ENCODE data around the gene TMEM208.

The TMEM208 gene

DNA sequence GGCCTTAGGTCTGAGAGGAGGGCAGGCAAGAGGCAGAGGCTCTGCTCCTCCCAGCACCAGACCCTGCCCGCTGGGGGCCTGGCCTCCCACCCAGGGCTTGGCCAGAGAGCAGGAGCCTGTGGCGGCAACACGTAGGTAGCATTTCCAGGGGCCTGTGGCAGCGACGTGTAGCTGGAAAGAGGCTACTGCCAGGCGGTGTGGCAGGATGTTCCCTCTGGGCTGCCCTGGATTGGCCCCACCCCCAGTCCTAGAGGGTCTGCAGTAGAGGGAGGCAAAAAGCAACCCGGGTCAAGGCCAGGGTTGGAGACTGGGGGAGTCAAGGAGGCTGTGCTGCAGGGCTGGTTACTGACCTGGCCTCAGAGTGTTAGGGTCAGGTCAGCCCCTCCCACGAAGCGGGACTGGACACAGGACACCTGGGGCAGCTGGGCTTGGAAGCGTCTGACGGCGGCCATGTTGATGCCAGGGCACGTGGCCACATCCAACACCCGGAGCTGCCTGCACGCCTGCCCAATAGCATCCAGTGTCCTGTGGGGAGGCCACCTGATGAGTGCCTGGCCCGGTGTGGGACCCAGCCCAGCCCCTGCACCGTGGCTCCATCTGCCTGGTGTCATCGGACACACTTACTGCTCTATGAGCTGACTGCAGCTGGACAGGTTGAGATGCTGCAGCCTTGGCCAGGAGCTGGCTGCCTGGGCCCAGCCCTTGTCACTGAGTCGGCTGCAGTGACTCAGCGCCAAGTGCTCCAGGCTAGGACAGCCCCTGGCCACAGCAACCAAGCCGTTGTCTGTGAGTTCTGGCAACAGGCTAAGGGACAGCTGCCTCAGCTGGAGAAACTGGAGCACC lies 19.5 kb upstream of the TMEM208 start:
- Mint-ChIP-seq H3K9me3 (no peaks in the 10 kb centered on the region), H3K27me3 (peaks cover 3% of the 10 kb centered on the region), H3K4me1 (no peaks in the 10 kb centered on the region), H3K27ac (no peak overlapping the region), H3K4me3 (no peak overlapping the region), H3K36me3 (peaks cover 12% of the 10 kb centered on the region)
- DNase-seq, result no peak
- CTCF ChIA-PET, result interaction anchor here (1.1 to 1.7 kb wide), 2 partner anchors 9 to 19 kb away, joined by 5 read pairs; partner anchors contain the start of gene TMEM208

DNA sequence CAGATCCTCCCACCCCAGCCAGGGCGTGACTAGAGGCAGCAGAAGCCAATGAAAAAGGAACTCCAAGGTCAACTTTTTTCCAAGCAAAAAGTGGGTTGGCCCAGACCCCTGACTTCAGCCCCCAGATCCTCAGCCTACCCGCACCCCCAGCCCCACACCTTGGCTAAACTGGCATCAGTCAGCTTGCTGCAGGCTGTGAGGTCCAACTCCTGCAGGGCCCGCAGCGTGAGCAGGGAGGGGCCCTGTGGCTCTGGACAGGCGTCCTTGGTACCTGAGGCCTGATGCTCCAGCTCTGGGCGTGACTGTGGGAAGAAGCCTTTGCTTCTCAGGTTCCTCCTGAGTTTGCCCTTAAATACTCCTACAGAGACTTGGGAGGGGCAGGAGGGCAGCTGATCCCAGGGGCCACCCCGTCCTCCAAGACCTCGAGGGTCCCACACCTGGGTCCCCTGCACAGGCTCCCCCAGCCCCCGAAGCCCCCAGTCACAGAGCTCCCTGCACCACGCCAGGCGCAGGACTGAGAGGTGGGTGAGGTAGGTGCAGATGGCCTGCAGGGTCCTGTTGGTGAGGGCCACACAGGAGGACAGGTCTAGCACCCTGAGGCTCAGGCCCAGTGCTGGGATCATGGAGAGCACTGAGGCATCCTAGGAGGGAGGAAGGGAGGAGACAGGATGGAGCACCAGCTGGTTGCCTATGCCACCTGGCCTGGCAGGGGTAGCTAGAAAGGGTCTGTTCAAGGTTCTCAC lies 18.6 kb upstream of the TMEM208 start:
- DNase-seq, result no peak
- Mint-ChIP-seq H3K36me3 (peaks cover 8% of the 10 kb centered on the region), H3K27ac (no peak overlapping the region), H3K4me1 (no peaks in the 10 kb centered on the region), H3K27me3 (peaks cover 3% of the 10 kb centered on the region), H3K4me3 (no peak overlapping the region), H3K9me3 (no peaks in the 10 kb centered on the region)
- CTCF ChIA-PET, result interaction anchor here (1.0 to 1.7 kb wide), 4 partner anchors 10 to 261 kb away, joined by 3 to 5 read pairs (median 4); partner anchors contain the start of gene TMEM208

DNA sequence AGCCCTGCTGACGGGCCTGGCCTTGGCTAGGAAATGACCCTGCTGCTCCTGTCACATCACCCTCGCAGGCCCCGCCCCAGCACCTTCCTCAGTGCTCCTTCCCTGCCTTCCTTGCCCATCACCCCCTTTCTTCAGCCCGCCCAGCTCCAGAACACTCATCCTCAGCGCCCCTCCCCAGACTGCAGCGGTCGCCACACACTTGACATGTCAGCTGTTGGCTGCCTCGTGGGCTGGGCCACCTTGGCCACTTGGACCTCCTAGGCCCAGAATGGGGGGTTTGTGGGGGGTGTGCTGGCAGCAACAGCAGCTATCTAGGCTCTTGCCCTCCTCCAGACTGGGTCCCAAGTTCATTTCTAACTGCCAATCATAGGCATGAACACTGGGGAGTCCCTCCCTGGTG lies 17.4 kb upstream of the TMEM208 start:
- CTCF ChIA-PET, result interaction anchor here (1.3 to 1.7 kb wide), 2 partner anchors 17 to 262 kb away, joined by 4 to 5 read pairs; partner anchors contain the start of gene TMEM208
- DNase-seq, result no peak
- Mint-ChIP-seq H3K4me1 (no peaks in the 10 kb centered on the region), H3K4me3 (no peak overlapping the region), H3K27ac (no peak overlapping the region), H3K27me3 (peaks cover 3% of the 10 kb centered on the region), H3K9me3 (no peaks in the 10 kb centered on the region), H3K36me3 (peaks cover 4% of the 10 kb centered on the region)

DNA sequence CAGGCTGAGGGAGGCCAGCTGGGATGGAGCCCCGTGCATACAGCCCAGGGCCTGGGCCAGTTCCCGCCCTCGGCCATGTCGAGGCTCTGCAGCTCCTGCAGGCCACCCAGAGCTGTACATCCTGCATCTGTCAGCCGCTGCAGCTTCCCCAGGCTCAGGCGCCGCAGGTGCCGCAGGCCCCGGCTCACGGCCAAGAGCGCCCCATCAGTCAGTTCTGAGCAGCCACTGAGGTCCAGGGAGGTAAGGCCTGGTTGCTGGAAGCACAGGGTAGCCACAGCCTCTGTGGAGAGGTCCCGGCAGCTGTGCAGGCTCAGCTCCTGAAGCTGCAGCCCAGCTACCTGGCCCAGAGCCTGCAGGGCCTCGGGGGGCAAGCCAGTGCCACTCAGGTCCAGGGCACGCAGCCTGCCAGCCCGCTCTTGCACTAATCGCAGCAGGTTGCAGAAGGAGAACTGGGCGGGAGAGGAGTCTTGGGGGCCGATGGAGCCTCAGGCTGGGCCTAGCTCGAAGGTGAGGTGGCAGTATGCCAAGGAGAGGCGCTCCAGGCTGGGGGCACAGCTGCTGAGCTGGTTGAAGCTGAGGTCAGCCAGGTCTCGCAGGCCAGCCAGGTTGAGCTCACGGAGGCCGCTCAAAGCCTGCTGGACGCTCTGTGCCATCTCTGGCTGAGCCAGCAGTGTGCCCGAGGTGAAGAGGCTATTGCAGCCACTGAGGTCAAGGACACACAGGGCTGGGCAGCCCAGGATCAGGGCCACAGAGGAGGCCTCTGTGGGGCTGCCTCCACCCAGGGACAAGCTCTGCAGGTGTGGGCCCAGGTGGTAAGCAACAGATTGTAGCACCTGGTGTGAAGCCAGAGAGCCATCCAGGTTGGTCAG lies 16.6 kb upstream of the TMEM208 start:
- Mint-ChIP-seq H3K9me3 (no peaks in the 10 kb centered on the region), H3K4me1 (no peaks in the 10 kb centered on the region), H3K4me3 (no peak overlapping the region), H3K27me3 (peaks cover 3% of the 10 kb centered on the region), H3K27ac (no peak overlapping the region), H3K36me3 (peaks cover 4% of the 10 kb centered on the region)
- CTCF ChIA-PET, result no interaction called here
- no peak for DNase-seq

DNA sequence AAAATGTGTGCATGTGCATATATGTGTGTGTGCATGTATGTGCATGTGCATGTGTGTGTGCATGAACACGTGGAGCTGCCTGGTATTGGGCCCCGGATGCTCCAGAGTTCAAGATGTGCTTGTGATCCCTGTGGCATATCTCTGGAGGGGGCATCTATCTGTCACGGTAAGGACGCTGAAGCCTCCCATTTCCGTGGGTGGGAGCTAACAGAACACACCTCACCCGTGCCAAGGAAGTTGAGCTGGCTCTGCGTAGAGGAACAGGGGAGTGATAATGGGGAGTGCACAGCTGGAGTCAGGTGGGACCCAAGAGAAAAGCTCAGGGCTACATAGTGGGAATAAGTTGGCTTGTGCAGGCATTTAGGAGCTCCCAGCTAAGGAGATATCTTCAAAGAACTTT lies 15.3 kb upstream of the TMEM208 start:
- Mint-ChIP-seq H3K4me3 (no peak overlapping the region), H3K4me1 (peaks cover 3% of the 10 kb centered on the region), H3K27me3 (peaks cover 8% of the 10 kb centered on the region), H3K27ac (no peak overlapping the region), H3K9me3 (no peaks in the 10 kb centered on the region), H3K36me3 (no peaks in the 10 kb centered on the region)
- CTCF ChIA-PET, result interaction anchor here (1.5 kb wide), 1 partner anchor 9 kb away, joined by 3 read pairs; no protein-coding TSS in a partner anchor
- DNase-seq, result no peak

DNA sequence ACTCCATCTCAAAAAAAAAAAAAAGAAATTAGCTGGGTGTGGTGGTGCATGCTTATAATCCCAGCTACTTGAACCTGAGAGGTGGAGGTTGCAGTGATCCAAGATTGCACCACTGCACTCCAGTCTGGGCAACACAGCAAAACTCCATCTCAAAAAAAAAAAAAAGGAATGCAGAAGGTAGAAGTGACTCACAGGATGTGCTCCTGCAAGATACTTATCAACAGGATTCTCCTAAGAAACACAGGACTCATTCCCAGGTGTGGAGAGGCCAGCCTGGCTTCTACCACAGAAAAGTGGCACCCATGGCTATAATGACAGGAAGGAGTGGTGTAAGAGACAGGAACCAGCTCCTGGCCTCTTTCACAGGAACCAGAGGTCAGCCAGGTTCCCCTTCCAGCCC lies 14.2 kb upstream of the TMEM208 start:
- CTCF ChIA-PET, result interaction anchor here (1.7 kb wide), 1 partner anchor 14 kb away, joined by 4 read pairs; the partner anchor contains the start of gene TMEM208

DNA sequence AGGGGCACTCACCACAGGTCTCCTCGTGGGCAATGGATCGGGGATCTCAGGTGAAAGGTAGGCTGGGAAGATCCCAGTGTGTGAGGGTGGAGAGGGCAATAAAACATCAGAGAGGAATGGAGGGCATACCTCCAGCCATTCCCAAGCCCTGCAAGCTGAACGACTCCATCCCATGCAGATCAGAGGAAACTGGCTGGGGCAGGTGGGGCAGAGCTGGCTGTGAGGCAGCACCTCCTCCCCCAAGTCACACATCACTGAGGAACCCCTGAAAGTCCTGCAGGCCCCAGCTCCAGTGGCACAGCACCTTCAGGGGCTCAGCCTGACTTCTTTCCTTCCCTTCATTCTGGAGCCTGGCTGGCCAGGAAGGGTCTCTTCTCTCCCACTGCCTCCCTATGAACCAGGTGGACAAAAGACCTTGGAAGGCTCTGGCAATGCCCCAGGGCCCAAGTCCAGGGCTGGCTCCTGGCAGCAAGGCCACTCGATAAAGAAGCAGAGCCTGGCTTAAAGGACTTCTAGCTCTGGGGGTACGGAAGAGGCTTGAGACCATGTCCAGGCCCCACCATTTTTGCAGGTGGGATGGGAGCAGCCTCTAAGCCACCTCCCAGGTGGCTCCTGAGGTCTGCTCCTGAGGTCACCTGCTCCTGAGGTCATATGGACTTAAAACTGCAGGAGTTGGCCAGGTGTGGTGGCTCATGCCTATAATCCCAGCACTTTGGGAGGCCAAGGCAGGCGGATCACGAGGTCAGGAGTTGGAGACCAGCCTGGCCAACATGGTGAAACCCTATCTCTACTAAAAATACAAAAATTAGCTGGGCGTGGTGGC lies 13.5 kb upstream of the TMEM208 start:
- Mint-ChIP-seq H3K36me3 (no peaks in the 10 kb centered on the region), H3K4me3 (no peak overlapping the region), H3K27ac (no peak overlapping the region), H3K27me3 (peaks cover 8% of the 10 kb centered on the region), H3K4me1 (peaks cover 13% of the 10 kb centered on the region), H3K9me3 (no peaks in the 10 kb centered on the region)
- no peak for DNase-seq
- CTCF ChIA-PET, result interaction anchor here (1.7 kb wide), 1 partner anchor 13 kb away, joined by 4 read pairs; the partner anchor contains the start of gene TMEM208

More for the DNA sequence above, 14.2 kb upstream of the TMEM208 start:
- no peak for DNase-seq
- no peak overlapping the region for H3K27ac Mint-ChIP-seq
- H3K27me3 Mint-ChIP-seq, result peaks cover 8% of the 10 kb centered on the region
- H3K9me3 Mint-ChIP-seq, result no peaks in the 10 kb centered on the region
- H3K4me3 Mint-ChIP-seq, result no peak overlapping the region
- peaks cover 12% of the 10 kb centered on the region for H3K4me1 Mint-ChIP-seq
- H3K36me3 Mint-ChIP-seq, result no peaks in the 10 kb centered on the region

DNA sequence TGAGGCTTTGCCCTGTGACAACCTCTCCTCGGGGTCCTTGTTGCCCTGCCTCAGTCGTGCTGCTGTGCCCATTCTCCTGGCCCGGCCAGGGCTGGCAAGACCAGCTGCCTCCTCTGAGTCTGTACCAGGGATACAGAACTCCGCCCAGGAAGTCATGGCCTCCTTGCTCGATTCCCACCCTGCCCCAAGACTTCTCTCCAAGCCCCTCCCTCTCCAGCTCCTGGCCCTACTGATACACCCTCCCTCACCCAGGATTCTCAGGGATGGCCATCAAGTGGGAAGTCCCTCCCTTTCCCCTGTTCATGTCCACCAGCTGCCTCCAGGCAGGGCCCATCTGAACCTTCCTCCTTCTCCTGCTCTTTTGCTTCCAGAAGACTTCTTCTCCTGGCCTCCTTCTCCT lies 11.2 kb upstream of the TMEM208 start:
- Mint-ChIP-seq H3K4me1 (peaks cover 13% of the 10 kb centered on the region), H3K36me3 (no peaks in the 10 kb centered on the region), H3K9me3 (no peaks in the 10 kb centered on the region), H3K27me3 (peaks cover 8% of the 10 kb centered on the region), H3K4me3 (no peak overlapping the region), H3K27ac (no peak overlapping the region)
- CTCF ChIA-PET, result no interaction called here
- DNase-seq, result no peak

DNA sequence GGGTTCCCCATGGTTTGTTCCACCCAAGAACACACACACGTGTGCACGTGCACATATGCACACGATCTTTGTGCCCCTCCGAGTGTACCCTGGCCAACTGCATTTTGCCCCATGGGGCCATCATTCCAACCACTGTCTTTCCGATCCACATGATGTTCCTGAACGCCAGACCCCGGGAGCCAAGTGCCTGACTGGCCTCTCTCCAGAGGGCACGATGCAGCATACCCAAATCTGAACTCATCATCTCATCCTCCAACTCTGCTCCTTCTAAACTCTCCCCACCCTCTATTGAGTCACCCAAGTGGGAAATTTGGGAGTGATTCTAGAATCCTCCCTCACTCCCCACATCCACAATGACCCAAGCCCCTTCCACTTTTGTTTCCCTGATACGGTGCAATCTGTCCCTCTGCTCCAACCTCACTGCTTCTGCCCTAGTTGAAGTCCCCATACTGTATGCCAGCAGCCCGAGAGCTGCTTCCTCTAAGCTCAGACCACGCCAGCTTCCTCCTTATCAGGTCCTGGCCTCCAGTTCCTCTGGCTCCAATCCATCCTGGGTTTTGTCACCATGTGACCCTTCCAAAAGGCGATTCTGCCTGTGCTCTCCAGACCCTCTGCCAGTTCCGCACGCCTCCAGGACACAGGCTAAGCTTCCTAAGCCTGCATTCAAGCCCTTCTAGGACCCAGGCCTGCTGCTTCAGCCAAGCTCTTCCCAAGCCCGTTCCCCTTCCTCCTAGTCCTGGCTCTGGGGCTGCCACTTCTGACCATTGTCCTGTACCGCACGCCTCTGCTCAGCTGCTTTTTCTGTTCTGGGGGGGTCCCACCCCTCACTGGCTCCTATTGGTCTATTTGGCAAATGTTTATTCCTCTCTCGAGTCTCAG lies 10.1 kb upstream of the TMEM208 start:
- CTCF ChIA-PET, result no interaction called here
- Mint-ChIP-seq H3K9me3 (no peaks in the 10 kb centered on the region), H3K36me3 (no peaks in the 10 kb centered on the region), H3K27me3 (peaks cover 4% of the 10 kb centered on the region), H3K4me1 (peaks cover 13% of the 10 kb centered on the region), H3K4me3 (no peak overlapping the region), H3K27ac (peak overlapping the region; percentile 43)
- no peak for DNase-seq

DNA sequence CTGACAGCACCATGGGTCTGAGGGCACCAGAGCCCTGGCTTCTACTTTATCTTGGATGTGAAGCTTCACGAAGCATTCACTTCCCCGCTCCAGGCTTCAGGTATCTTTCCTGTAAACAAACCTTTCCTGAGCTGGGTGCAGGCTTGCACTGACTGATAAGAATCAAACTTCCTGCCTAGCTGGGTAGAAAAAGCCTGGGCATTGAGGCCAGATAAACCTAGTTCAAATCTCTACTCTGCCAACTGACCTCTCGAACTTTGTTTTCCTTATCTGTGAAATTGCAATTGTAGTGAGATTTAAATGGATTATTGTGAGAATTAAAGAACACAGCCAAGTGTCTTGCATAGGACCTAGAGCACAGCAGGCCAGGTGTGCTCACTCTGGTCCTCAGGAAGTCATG lies 2.9 kb upstream of the TMEM208 start:
- CTCF ChIA-PET, result interaction anchor here (1.2 to 2.0 kb wide), 3 partner anchors 20 to 31 kb away, joined by 4 to 6 read pairs (median 4); no protein-coding TSS in a partner anchor
- Mint-ChIP-seq H3K27me3 (no peaks in the 10 kb centered on the region), H3K36me3 (peaks cover 7% of the 10 kb centered on the region), H3K27ac (peak overlapping the region; percentile 6), H3K4me3 (no peak overlapping the region), H3K4me1 (peaks cover 55% of the 10 kb centered on the region), H3K9me3 (no peaks in the 10 kb centered on the region)
- DNase-seq, result no peak

DNA sequence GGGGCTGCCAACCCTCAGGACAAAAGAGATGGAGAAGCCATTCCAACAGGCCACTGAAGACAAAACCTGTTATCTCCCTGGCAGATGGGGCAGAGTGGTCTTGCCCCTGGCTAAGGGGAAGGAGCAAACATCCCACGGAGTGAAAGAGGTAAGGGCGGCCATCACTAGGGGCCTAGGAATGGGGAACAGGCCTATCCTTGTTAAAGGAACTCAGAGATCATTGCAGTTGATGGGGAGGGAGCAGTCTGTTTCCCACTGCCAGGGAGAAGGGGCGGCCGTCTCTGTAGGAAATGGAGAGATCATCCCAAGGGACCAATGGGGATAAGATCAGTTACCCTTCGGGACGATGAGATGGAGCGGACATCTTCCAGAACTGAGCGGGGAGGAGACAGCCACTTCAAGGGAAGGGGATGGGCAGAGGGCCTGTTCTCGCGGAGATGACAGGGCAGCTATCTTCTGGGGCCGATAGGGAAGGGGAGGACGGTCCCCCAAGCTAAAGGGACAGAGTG lies 581 bp upstream of the TMEM208 start:
- CTCF ChIA-PET, result interaction anchor here (0.6 to 3.7 kb wide), 10 partner anchors 13 to 261 kb away, joined by 3 to 34 read pairs (median 4); partner anchors contain the start of gene FHOD1
- peak overlapping the region; percentile 97 for H3K4me3 Mint-ChIP-seq
- peaks cover 55% of the 10 kb centered on the region for H3K4me1 Mint-ChIP-seq
- H3K36me3 Mint-ChIP-seq, result peaks cover 15% of the 10 kb centered on the region
- H3K9me3 Mint-ChIP-seq, result no peaks in the 10 kb centered on the region
- H3K27me3 Mint-ChIP-seq, result no peaks in the 10 kb centered on the region
- DNase-seq, result no peak
- peak overlapping the region; percentile 92 for H3K27ac Mint-ChIP-seq

DNA sequence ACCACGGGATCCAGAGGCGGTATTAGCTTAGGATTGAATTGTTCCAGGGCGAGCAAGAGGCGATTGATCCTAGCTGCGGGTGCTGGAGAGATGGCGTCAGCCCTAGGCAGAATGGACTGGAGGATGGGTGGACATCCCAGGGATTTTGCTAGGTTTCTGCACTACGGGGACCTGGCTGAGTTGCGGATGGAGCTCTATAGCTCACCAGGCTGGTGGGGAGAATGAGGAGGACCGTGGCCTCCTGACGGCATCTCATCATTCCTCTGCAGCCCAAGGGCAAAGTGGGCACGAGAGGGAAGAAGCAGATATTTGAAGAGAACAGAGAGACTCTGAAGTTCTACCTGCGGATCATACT lies 614 bp downstream of the TMEM208 start:
- Mint-ChIP-seq H3K27ac (peak overlapping the region; percentile 92), H3K36me3 (peaks cover 15% of the 10 kb centered on the region), H3K4me1 (peaks cover 54% of the 10 kb centered on the region), H3K9me3 (no peaks in the 10 kb centered on the region), H3K27me3 (no peaks in the 10 kb centered on the region), H3K4me3 (peak overlapping the region; percentile 97)
- DNase-seq, result no peak
- CTCF ChIA-PET, result interaction anchor here (0.9 to 3.7 kb wide), 6 partner anchors 8 to 51 kb away, joined by 3 to 34 read pairs (median 4); partner anchors contain the start of gene FHOD1

All from activated naive CD4-positive, alpha-beta T cell treated with anti-CD3 and anti-CD28 coated beads, Interleukin-2, amount 10 ng/mL, durations not matched to agents 7 days and 5 days (primary cell).